Measurements from ENCODE around the gene MCM3AP.
"Not testable (repeated sequence)": the region's sequence is repeated elsewhere in the genome, so short reads cannot be mapped to it uniquely, and the experiment has no call there.

The MCM3AP gene

GRCh38 chr21:46226146-46226545, 59.3 kb downstream of the MCM3AP start:
- H3K4me3 Mint-ChIP-seq: peak overlapping the region; percentile 84
- H3K27me3 Mint-ChIP-seq (ENCODE audit: low read depth, poor library complexity): peaks cover 3% of the 10 kb centered on the region
- H3K9me3 Mint-ChIP-seq: peaks cover 41% of the 10 kb centered on the region
- H3K27ac Mint-ChIP-seq: no peak overlapping the region
- TF ChIP-seq CTCF (IDR thresholded peaks at IDR 0.05): no peak
- H3K4me1 Mint-ChIP-seq: peaks cover 56% of the 10 kb centered on the region
- H3K36me3 Mint-ChIP-seq (ENCODE audit: low read depth): peaks cover 62% of the 10 kb centered on the region
- DNase-seq: no peak

GRCh38 chr21:46223661-46224060, 61.8 kb downstream of the MCM3AP start:
- peak overlapping the region; percentile 92 for H3K27ac Mint-ChIP-seq
- H3K4me1 Mint-ChIP-seq: peaks cover 57% of the 10 kb centered on the region
- not testable (repeated sequence) for H3K4me3 Mint-ChIP-seq; DNase-seq; H3K27me3 Mint-ChIP-seq (ENCODE audit: low read depth, poor library complexity)
- H3K36me3 Mint-ChIP-seq (ENCODE audit: low read depth): peaks cover 57% of the 10 kb centered on the region
- peaks cover 19% of the 10 kb centered on the region for H3K9me3 Mint-ChIP-seq

- H3K4me3 Mint-ChIP-seq: no peak overlapping the region
- H3K27me3 Mint-ChIP-seq (ENCODE audit: low read depth, poor library complexity): peaks cover 5% of the 10 kb centered on the region
These were observed 62.2 kb downstream of the MCM3AP start for GRCh38 chr21:46223217-46223616.

GRCh38 chr21:46222436-46223116, 62.8 kb downstream of the MCM3AP start:
- Mint-ChIP-seq H3K9me3 (peaks cover 19% of the 10 kb centered on the region), H3K36me3 (ENCODE audit: low read depth) (peaks cover 58% of the 10 kb centered on the region), H3K4me3 (no peak overlapping the region), H3K27me3 (ENCODE audit: low read depth, poor library complexity) (peaks cover 5% of the 10 kb centered on the region), H3K4me1 (peaks cover 56% of the 10 kb centered on the region), H3K27ac (no peak overlapping the region)
- no peak for DNase-seq
- no peak for TF ChIP-seq CTCF (IDR thresholded peaks at IDR 0.05)

More at GRCh38 chr21:46223217-46223616, 62.2 kb downstream of the MCM3AP start:
- H3K4me1 Mint-ChIP-seq: peaks cover 57% of the 10 kb centered on the region
- H3K27ac Mint-ChIP-seq: no peak overlapping the region
- peaks cover 19% of the 10 kb centered on the region for H3K9me3 Mint-ChIP-seq
- TF ChIP-seq CTCF (IDR thresholded peaks at IDR 0.05): no peak
- H3K36me3 Mint-ChIP-seq (ENCODE audit: low read depth): peaks cover 58% of the 10 kb centered on the region
- DNase-seq: no peak

- no peak overlapping the region for H3K4me3 Mint-ChIP-seq
- H3K4me1 Mint-ChIP-seq: peaks cover 51% of the 10 kb centered on the region
- peaks cover 5% of the 10 kb centered on the region for H3K27me3 Mint-ChIP-seq (ENCODE audit: low read depth, poor library complexity)
- no peak for DNase-seq
- no peak for TF ChIP-seq CTCF (IDR thresholded peaks at IDR 0.05)
- H3K36me3 Mint-ChIP-seq (ENCODE audit: low read depth): peaks cover 53% of the 10 kb centered on the region
- H3K27ac Mint-ChIP-seq: peak overlapping the region; percentile 83
- H3K9me3 Mint-ChIP-seq: peaks cover 15% of the 10 kb centered on the region
These were observed 63.6 kb downstream of the MCM3AP start for GRCh38 chr21:46221664-46222435.

- Mint-ChIP-seq H3K27me3 (ENCODE audit: low read depth, poor library complexity) (peaks cover 5% of the 10 kb centered on the region), H3K4me3 (no peak overlapping the region), H3K36me3 (ENCODE audit: low read depth) (peaks cover 44% of the 10 kb centered on the region), H3K4me1 (peaks cover 41% of the 10 kb centered on the region), H3K27ac (no peak overlapping the region), H3K9me3 (peaks cover 6% of the 10 kb centered on the region)
- no peak for TF ChIP-seq CTCF (IDR thresholded peaks at IDR 0.05)
- no peak for DNase-seq
These were observed 64.6 kb downstream of the MCM3AP start for GRCh38 chr21:46220847-46221246.

All from nephron progenitor cell (in vitro differentiated cells).